HG03520 (cell line): ENCODE results near the gene CAVIN4.
A peak's percentile ranks its signal among the peaks of the same experiment; 100 is the strongest.

ENCODE experiments used
- ATAC-seq: cut with Tn5 transposase; IDR thresholded peaks from one replicate; pipeline ENCODE4 v1.9.1; 2021; ENCODE audit warnings: mild to moderate bottlenecking, moderate library complexity; ENCODE audit not compliant: unreplicated experiment

Gene CAVIN4

GRCh38 chr9:100577776-100578448, at the start of gene CAVIN4:
CAVIN4 (plus strand) TSS chr9:100578079; CDS start chr9:100578144, 65 bp downstream.
- ATAC-seq = no peak

- ATAC-seq = no peak
Measured at GRCh38 chr9:100534401-100534800, 43.5 kb upstream of the CAVIN4 start.

GRCh38 chr9:100540327-100540726, 37.6 kb upstream of the CAVIN4 start:
- ATAC-seq = no peak

GRCh38 chr9:100549048-100549447, 28.8 kb upstream of the CAVIN4 start:
- no peak for ATAC-seq

GRCh38 chr9:100554935-100555401, 22.9 kb upstream of the CAVIN4 start:
- ATAC-seq = peak; percentile 49

- peak; percentile 82 for ATAC-seq
Measured at GRCh38 chr9:100555471-100555870, 22.4 kb upstream of the CAVIN4 start.

GRCh38 chr9:100557053-100557452, 20.8 kb upstream of the CAVIN4 start:
- ATAC-seq = no peak

- ATAC-seq = no peak
Measured at GRCh38 chr9:100561256-100561655, 16.6 kb upstream of the CAVIN4 start.

GRCh38 chr9:100567856-100568255, 10.0 kb upstream of the CAVIN4 start:
- ATAC-seq = no peak

GRCh38 chr9:100573655-100574260, 4.1 kb upstream of the CAVIN4 start:
- no peak for ATAC-seq

GRCh38 chr9:100575006-100575405, 2.9 kb upstream of the CAVIN4 start:
- no peak for ATAC-seq

- ATAC-seq = no peak
Measured at GRCh38 chr9:100575765-100576386, 2.0 kb upstream of the CAVIN4 start.

GRCh38 chr9:100578610-100579009, 731 bp downstream of the CAVIN4 start:
- ATAC-seq = no peak

GRCh38 chr9:100579665-100580064, 1.8 kb downstream of the CAVIN4 start:
- no peak for ATAC-seq

- no peak for ATAC-seq
Measured at GRCh38 chr9:100580257-100580656, 2.4 kb downstream of the CAVIN4 start.

GRCh38 chr9:100581081-100581480, 3.2 kb downstream of the CAVIN4 start:
- no peak for ATAC-seq

GRCh38 chr9:100581661-100582060, 3.8 kb downstream of the CAVIN4 start:
- no peak for ATAC-seq

GRCh38 chr9:100583014-100583802, 5.3 kb downstream of the CAVIN4 start:
- no peak for ATAC-seq

GRCh38 chr9:100584951-100585350, 7.1 kb downstream of the CAVIN4 start:
- ATAC-seq = no peak

- no peak for ATAC-seq
Measured at GRCh38 chr9:100586093-100586492, 8.2 kb downstream of the CAVIN4 start.

GRCh38 chr9:100587375-100587774, 9.5 kb downstream of the CAVIN4 start:
- ATAC-seq = no peak
